DND-41 (cell line): Measurements from ENCODE around the gene STMN3.
A peak's percentile ranks its signal among the peaks of the same experiment; 100 is the strongest.
"Not testable (repeated sequence)": the region's sequence is repeated elsewhere in the genome, so short reads cannot be mapped to it uniquely, and the experiment has no call there.

ENCODE experiments used
- ATAC-seq: fragments of 200-7000 bp; cut with Tn5 transposase; 3 replicates; pipeline ENCODE4 v1.9.1; 2021; ENCODE audit warnings: low read depth; ENCODE audit not compliant: insufficient read depth
- DNase-seq: peaks from one replicate; pipeline ENCODE4 v3.0.0-alpha.2; 2020
- H2AFZ ChIP-seq: 2 replicates; pipeline ENCODE4 v1.6.0; 2012; ENCODE audit warnings: low read depth, low read length
- H3K27ac ChIP-seq: 2 replicates; pipeline ENCODE4 v1.5.1; 2012; ENCODE audit warnings: low read length, inconsistent platforms
- H3K27me3 ChIP-seq: fragments of 200-600 bp; sonication (generic); 2 replicates; pipeline ENCODE4 v1.6.0; 2012; ENCODE audit warnings: low read length, mild to moderate bottlenecking, inconsistent platforms; ENCODE audit not compliant: insufficient read depth, poor library complexity
- H3K36me3 ChIP-seq: 2 replicates; pipeline ENCODE4 v1.5.1; 2012; ENCODE audit warnings: low read length, inconsistent platforms; ENCODE audit not compliant: insufficient read depth
- H3K4me1 ChIP-seq: 2 replicates; pipeline ENCODE4 v1.5.1; 2012; ENCODE audit warnings: mild to moderate bottlenecking, low read length; ENCODE audit not compliant: insufficient read depth
- H3K4me2 ChIP-seq: 2 replicates; pipeline ENCODE4 v1.6.0; 2012; ENCODE audit warnings: mild to moderate bottlenecking, moderate library complexity, low read length, inconsistent platforms; ENCODE audit not compliant: insufficient read depth
- H3K4me3 ChIP-seq, 2 experiments: fragments of 200-600 bp in 1 of 2; shearing (Covaris generic) in 1 of 2; 2 replicates each; pipeline ENCODE4 v1.5.1; 2012 to 2016; ENCODE audit warnings: inconsistent platforms in 2 of 2, low read length in 2 of 2, mild to moderate bottlenecking in 2 of 2, low read depth in 1 of 2, moderate library complexity in 1 of 2
- H3K79me2 ChIP-seq: 2 replicates; pipeline ENCODE4 v1.6.0; 2012; ENCODE audit warnings: low read length, inconsistent platforms; ENCODE audit not compliant: insufficient read depth
- H3K9ac ChIP-seq: 2 replicates; pipeline ENCODE4 v1.6.0; 2012; ENCODE audit warnings: low read depth, mild to moderate bottlenecking, inconsistent platforms, low read length, moderate library complexity
- H3K9me3 ChIP-seq: 2 replicates; pipeline ENCODE4 v1.5.1; 2012; ENCODE audit warnings: low read length, moderate library complexity, mild to moderate bottlenecking, inconsistent platforms; ENCODE audit not compliant: insufficient read depth, severe bottlenecking
- H4K20me1 ChIP-seq: 2 replicates; pipeline ENCODE4 v1.6.0; 2012; ENCODE audit warnings: low read length; ENCODE audit not compliant: insufficient read depth
- CTCF ChIP-seq: IDR thresholded peaks from 2 replicates; pipeline ENCODE4 v1.5.1; 2012; ENCODE audit warnings: borderline replicate concordance, low read length, moderate library complexity, mild to moderate bottlenecking; ENCODE audit not compliant: poor library complexity, severe bottlenecking; ENCODE audit errors: extremely low read depth
- EZH2 ChIP-seq: IDR thresholded peaks from 3 replicates; pipeline ENCODE4 v1.6.1; 2012; ENCODE audit warnings: borderline replicate concordance, low read depth, mild to moderate bottlenecking, moderate library complexity, low read length, inconsistent platforms; ENCODE audit not compliant: severe bottlenecking

The STMN3 gene

GRCh38 chr20:63661108-63661507 is 7.9 kb upstream of the STMN3 start:
- DNase-seq = no peak
- Histone ChIP-seq H3K27me3 (no peaks in the 10 kb centered on the region), H3K36me3 (peaks cover 63% of the 10 kb centered on the region), H4K20me1 (peaks cover 24% of the 10 kb centered on the region; the same call in 1 of the 2 replicates), H3K27ac (no peak overlapping the region), H3K79me2 (peaks cover 66% of the 10 kb centered on the region), H3K4me1 (peaks cover 35% of the 10 kb centered on the region), H3K4me3 (no peak overlapping the region), H3K4me2 (no peak overlapping the region), H2AFZ (no peak overlapping the region), H3K9ac (no peak overlapping the region), H3K9me3 (no peaks in the 10 kb centered on the region)
- ATAC-seq = no peak
- TF ChIP-seq EZH2 = no peak
- no peak for TF ChIP-seq CTCF

- TF ChIP-seq EZH2 (no peak), CTCF (no peak)
- H3K4me3 ChIP-seq = no peak overlapping the region
- H3K27ac ChIP-seq = no peak overlapping the region
- no peak for DNase-seq
- H3K4me1 ChIP-seq = peaks cover 35% of the 10 kb centered on the region
- H3K36me3 ChIP-seq = peaks cover 58% of the 10 kb centered on the region
- no peak overlapping the region for H2AFZ ChIP-seq
- H3K9ac ChIP-seq = no peak overlapping the region
- H3K27me3 ChIP-seq = no peaks in the 10 kb centered on the region
- H4K20me1 ChIP-seq = peaks cover 24% of the 10 kb centered on the region; the same call in 1 of the 2 replicates
- no peak for ATAC-seq
- H3K9me3 ChIP-seq = no peaks in the 10 kb centered on the region
- H3K79me2 ChIP-seq = peaks cover 66% of the 10 kb centered on the region
- no peak overlapping the region for H3K4me2 ChIP-seq
Observed at GRCh38 chr20:63660622-63661021, 7.4 kb upstream of the STMN3 start.

- not testable (repeated sequence) for ATAC-seq, H3K27ac ChIP-seq, H3K9me3 ChIP-seq, H2AFZ ChIP-seq, H3K9ac ChIP-seq, DNase-seq, H3K4me3 ChIP-seq, H3K27me3 ChIP-seq
- H3K4me2 ChIP-seq = 0 out of 2 replicates have a peak overlapping the region, but pooled peaks have one; percentile 93
- H3K4me1 ChIP-seq = peaks cover 39% of the 10 kb centered on the region
- H3K36me3 ChIP-seq = peaks cover 55% of the 10 kb centered on the region
- H3K79me2 ChIP-seq = peaks cover 63% of the 10 kb centered on the region
- peaks cover 20% of the 10 kb centered on the region; the same call in 1 of the 2 replicates for H4K20me1 ChIP-seq
Observed at GRCh38 chr20:63660174-63660573, 7.0 kb upstream of the STMN3 start.

- H3K9ac ChIP-seq = peak overlapping the region; percentile 86
- TF ChIP-seq EZH2 (no peak), CTCF (no peak)
- no peaks in the 10 kb centered on the region for H3K9me3 ChIP-seq
- no peak overlapping the region for H2AFZ ChIP-seq
- no peak for DNase-seq
- H3K4me1 ChIP-seq = peaks cover 47% of the 10 kb centered on the region
- peaks cover 20% of the 10 kb centered on the region; the same call in 1 of the 2 replicates for H4K20me1 ChIP-seq
- no peak for ATAC-seq
- no peaks in the 10 kb centered on the region for H3K27me3 ChIP-seq
- H3K27ac ChIP-seq = peak overlapping the region; percentile 86
- H3K36me3 ChIP-seq = peaks cover 47% of the 10 kb centered on the region
- peak overlapping the region; percentile 61 to 86; a peak in 3 of 4 replicates for H3K4me3 ChIP-seq
- H3K79me2 ChIP-seq = peaks cover 68% of the 10 kb centered on the region
- H3K4me2 ChIP-seq = peak overlapping the region; percentile 93
Observed at GRCh38 chr20:63659370-63659769, 6.1 kb upstream of the STMN3 start.
